ENCODE measurements around the gene MYL7. TPM values are rescaled to one million over a fixed set of nuclear protein-coding genes. Genes with fewer than 3 reads are reported as not detected.
A peak's percentile ranks its signal among the peaks of the same experiment; 100 is the strongest.
"Not testable (repeated sequence)": the region's sequence is repeated elsewhere in the genome, so short reads cannot be mapped to it uniquely, and the experiment has no call there.

The MYL7 gene
- total RNA-seq, 1 donor from 2014 or later = 1.6 TPM

DNA sequence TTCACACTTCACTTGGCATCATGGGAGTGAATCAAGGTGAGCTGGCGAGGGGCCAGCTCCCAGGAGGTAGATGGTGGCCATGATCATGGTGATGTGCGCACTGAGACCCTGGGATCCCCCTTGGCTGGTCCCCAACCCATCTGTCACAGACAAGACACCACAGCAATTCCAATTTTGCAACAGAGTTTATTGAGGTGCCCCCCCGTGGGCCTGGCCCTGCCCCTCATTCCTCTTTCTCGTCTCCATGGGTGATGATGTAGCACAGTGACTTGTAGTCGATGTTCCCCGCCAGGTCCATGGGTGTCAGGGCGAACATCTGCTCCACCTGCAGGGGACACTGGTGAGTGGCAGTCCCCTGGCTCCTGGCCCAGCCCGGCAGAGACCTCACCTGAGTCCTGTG is 2.4 kb downstream of the MYL7 start:
- DNase-seq (ENCODE audit: low spot score in 2 of 2) (no peak), FAIRE-seq (no peak)

DNA sequence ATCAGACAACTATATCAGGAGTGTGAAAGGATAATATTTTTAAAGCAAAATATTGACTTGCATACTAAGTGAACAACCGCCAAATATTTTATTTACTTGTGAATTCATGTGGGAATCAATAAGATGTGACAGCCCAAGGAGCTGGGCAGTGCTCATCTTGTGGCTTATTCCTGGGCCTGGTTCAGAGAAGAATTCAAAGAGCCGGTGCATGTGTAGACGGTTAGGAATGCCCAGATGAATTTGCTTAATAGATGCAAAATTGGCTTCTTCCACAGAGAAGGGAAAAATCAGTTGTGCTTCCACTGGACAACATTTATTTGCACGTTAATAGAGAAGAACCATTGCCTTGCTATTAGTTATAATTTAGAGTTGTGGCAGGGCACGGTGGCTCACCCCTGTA is 4.4 kb downstream of the MYL7 start:
- DNase-seq (ENCODE audit: low spot score in 2 of 2) (no peak), FAIRE-seq (no peak)

DNA sequence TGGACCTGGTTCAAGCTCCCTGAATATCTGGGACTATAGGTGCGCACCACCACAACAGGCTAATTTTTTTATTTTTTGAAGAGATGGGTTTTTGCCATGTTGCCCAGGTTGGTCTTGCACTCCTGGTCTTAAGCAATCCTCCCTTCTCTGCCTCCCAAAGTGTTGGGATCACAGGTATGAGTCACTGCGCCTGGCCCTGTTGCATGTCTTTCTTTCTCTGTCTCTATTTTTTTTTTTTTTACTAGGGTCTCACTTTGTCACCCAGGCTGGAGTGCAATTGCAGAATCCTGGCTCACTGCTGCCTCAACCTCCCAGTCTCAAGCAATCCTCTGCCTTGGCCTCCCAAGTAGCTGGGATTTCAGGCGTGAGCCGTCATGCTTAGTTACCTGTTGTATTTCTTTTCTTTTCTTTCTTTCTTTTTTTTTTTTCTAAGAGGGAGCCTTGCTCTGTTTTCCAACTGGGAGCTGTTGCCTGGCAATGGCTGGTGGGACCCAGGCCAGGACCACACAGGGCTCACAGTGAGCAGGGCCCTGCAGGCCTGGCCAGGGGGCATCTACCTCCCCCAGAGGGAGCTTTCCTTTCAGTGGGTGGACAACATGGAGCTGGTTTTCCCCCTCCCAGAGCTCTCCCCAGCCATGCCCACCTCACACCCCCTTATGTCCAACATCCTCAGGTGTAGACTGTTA is 6.0 kb downstream of the MYL7 start:
- no peak for FAIRE-seq
- DNase-seq (ENCODE audit: low spot score in 2 of 2) = no peak

DNA sequence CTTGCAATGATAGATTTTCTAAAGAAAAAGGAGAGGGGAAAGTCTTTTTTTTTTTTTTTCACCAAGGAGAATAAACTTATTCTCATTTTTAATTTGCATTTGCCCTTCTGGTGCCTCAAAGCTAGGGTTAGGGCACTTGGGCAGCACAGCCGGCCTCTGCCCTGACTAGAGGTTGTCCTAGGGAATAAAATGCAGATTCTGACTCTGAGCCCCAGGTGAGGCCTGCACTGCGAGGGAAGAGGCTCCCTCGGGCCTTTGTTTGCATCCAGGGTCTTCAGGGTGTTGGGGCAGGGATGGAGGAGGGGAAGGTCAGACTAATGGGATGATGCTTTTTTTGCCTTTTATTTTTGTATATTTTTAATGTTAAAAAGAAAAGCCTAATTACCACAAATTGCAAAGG is 7.8 kb downstream of the MYL7 start:
- DNase-seq (ENCODE audit: low spot score in 2 of 2) (no peak), FAIRE-seq (no peak)

DNA sequence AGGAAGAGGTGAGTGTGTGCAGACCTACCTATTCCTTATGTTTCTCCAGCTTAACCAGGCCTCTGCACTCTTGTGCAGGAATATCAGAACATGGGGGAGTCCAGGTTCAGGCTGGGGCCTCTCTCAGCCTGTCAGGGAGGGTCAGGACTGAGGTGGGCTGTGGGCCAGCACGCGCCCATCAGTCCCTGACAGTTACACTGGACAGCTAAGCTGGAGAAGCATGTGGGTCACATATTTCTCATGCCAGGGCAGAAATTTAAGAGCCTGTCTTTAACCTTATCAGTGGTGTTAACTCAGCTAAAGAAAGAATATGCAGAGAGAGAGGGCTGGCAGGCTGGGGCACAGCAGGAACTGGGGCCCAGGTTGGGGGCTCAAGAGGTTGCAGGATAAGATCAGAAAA is 9.1 kb downstream of the MYL7 start:
- no peak for DNase-seq (ENCODE audit: low spot score in 2 of 2)
- FAIRE-seq = no peak

DNA sequence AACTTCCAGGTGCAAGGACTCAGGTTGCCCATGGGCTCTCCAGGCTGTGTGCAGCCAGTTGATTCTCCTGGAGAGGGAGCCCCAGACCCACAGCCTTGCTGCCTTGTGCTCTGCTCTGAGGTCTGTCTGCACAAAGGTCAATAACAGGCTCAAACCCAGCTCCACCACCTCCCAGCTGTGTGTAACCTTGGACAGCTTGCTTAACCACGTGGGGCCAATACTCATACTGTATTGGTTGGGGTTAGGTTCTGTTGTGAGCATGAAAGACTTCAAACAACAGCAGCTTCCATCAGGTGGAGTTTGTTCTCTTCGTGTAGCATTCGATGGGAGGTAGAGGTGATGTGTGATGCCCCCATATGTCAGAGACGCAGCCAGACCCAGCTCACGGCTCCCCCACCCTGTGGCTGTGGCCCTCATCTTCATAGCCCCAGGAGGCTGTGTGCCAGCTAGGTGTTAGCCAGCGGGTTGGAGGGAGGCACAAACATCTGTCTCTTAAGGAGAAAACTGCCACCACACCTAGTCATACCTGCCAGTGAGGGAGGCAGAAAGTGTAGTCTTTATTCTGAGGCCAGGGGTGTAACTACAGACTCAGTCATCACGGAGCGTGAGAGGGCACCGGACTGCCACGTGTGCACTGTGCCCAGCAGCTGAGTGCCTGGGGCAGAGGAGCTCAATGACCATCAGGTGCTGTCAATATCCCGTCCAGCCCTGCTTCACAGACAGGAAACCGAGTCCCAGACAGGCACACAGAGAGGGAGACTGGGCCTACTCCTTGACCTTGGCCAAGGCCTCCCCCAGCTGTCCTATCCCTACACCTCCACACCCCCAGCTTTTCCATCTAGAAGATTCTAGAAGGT is 9.7 kb downstream of the MYL7 start:
- DNase-seq (ENCODE audit: low spot score in 2 of 2) (no peak), FAIRE-seq (no peak)

DNA sequence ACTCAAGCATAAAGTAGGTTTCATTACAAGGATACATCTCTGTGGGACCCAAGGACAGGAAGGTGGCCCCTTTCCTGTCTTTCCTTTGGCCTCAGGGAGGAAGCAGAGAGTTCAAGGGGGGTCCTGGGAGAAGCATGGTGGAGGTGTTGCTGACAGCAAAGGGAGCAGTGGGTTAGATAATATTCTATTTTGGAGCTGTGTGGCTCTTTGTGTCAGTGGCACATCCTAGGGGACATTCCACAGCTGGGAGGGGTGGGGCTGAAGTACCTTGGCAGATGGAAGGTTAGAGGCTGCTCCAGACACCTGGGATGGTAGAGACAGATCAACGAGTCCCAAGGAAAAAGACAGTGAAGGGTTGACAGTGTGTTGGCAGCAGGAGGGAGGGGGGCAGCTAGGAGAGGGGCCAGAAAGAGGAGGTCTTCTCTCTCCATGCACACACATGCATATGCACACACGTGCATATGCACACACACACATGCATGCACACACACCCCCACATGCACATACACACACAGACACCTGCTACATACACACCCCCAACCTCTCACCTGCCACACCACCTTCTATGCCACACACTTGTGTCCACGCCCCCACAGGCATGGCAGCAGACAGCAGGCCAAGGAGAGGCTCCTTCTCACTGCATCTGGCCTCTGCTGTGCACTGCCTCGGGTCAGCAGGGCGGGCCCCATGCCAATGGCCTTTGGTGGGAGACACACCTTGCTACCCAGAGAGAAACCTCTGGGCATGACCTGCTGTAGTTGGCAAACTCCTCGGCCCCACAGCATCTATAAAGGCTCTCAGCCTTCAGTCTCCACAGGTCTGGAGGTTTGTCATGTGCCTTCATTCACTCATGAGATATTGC is 12.2 kb downstream of the MYL7 start:
- FAIRE-seq (no peak), DNase-seq (ENCODE audit: low spot score in 2 of 2) (no peak)

DNA sequence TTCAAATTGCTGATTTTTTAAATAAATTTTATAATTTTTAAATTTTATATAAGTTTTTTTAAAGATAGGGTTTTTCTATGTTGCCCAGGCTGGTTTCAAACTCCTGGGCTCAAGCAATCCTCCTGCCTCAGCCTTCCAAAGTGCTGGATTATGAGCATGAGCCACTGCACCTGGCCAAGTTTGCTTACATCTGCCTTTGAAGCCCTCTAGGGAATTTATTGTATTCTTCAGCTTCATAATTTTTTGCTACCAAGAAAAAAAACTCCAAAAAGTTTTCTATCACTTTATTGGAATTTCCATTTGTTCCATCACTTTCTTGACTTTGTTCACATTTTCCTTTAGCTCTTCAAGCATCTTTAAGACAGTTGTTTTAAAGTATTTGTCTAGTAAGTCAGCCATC is 14.0 kb downstream of the MYL7 start:
- DNase-seq (ENCODE audit: low spot score in 2 of 2) (no peak), FAIRE-seq (no peak)

DNA sequence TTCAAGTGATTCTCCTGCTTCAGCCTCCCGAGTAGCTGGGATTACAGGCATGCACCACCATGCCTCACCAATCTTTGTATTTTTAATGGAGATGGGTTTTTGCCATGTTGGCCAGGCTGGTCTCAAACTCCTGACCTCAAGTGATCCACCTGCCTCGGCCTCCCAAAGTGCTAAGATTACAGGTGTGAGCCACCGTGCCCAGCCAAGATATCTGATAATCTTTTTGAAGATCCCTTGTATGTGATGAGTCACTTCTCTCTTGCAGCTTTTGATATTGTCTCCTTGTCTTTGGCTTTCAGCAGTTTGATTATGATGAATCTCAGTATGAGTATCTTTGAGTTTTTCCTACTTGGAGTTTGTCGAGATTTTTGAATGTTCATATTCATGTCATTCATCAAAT is 14.6 kb downstream of the MYL7 start:
- DNase-seq (ENCODE audit: low spot score in 2 of 2); FAIRE-seq: not testable (repeated sequence)

DNA sequence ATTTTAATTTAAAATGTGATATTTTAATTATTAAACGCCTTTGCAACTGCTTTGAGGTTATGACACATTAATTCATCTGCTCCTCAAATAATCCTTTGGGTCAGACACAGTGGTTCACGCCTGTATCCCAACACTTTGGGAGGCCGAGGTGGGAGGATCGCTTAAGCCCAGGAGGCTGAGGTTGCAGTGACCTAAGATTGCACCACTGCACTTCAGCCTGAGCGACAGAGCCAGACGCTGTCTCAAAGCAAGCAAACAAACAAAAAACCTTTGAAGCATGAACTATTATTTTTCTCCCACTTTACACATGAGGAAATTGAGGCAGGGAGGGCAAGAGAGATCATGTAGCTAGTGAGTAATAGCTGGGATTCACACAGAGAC is 16.3 kb downstream of the MYL7 start:
- FAIRE-seq = no peak
- DNase-seq (ENCODE audit: low spot score in 2 of 2) = no peak

DNA sequence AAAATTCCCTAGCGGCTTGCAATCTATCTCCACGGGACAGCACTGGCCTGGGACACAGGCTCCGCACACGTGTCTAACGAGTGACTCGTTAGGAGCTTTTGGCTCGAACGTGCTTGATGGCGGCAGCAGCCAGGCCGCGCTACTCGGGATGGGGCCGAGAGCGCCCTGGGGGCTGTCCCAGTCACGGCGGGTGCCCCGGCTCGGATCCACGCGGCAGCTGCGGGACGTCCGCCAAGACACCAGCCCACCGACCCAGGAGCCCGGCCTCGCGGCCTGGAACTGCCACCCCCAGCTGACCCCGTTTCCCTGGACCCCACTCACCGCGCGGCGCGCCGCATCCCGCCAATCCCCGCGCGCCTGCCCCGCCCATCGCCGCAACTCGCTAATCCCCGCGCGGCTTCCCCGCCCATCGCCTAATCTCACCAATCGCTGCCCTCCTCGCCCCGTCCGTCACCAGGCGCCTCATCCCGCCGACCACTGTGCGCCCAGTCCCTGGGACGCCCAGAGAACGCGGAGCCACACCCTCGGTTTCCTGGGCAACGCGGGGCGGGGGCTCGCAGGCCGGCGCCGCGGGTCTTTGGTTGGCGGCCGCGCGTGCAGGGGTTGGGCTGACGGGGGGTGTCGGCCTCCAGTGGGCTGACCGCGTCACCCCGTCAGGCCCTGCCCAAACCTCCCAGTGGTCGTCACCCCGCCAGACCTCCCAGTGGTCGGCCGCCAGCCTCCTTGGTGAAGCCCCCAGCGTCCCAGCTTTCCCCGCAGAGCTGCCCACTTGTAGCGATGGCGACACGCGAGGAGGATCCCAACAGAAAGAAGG is 17.7 kb downstream of the MYL7 start, which contains the start of gene POLD2:
TSS of gene POLD2 (minus strand) at position 359 of the 814 bp plus-strand sequence. CDS start 1,495 bp downstream, outside the sequence.
- FAIRE-seq = no peak

DNA sequence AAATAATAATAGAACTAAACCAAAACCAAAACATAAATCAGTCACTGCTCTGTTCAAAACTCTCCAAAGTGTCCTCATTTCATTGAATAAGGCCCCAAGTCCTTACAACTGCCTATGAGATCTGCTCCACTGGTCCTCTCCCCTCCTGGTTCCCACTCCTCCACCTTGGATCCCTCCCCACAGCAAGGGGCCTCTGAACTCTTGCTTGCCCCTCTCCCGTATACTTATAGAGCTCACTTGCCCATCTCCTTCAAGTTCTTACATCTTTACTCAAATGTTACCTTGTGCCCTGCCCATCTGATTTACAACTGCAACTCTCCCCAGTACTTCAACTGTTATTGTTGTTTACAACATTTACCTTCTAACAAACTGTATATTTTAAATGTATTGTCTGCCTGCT is 18.6 kb downstream of the MYL7 start:
- FAIRE-seq (no peak), DNase-seq (ENCODE audit: low spot score in 2 of 2) (no peak)

More for the DNA sequence above, 17.7 kb downstream of the MYL7 start, which contains the start of gene POLD2:
- DNase-seq (ENCODE audit: low spot score in 2 of 2) = peak; percentile 100

DNA sequence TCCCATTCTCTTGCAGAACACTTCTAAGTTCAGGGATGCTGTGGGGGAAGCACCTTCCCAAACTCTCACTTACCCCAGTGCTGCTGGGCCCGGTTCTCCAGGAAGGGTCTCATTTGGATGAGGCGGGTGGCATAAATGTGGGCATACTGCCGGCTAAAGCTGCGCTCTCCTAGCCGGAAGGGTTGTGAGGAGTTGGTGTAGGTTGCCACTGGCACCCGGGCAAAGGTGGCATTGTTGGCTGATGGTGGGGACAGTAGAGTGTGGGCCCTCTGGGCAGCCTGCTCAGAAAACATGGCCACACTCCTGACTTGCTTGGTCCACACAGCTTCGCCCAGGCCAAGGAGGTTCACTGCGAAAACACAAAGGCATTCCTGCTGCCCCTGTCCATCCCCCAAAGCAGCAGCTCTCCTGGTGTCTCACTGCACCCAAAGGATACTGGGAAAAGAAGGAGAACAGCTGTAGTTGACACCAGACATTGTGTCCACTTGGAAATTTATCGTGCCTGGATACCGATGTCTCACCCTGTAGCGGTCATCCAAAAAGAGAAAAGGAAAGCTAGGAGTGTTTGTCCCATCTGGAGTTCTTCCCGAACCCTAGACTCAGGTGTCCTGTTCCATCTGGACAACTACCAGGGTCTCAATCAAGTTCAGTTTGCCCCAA is 19.2 kb downstream of the MYL7 start:
- DNase-seq (ENCODE audit: low spot score in 2 of 2) = no peak
- FAIRE-seq = no peak

DNA sequence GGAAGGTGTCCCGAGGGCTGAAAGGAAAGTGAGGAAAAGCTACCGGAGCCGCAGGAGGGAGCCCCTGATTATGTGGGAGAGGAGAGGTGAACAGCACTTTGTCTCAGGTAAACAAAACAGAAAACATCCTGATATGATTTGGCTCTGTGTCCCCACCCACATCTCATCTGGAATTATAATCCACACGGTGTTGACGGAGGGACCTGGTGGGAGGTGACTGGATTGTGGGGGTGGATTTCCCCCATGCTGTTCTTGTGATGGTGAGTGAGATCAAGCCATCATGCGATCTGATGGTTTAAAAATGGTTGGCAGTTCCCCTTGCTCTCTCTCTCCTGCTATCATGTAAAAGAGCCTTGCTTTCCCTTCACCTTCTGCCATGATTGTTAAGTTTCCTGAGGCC is 20.7 kb downstream of the MYL7 start:
- DNase-seq (ENCODE audit: low spot score in 2 of 2) (no peak), FAIRE-seq (no peak)

DNA sequence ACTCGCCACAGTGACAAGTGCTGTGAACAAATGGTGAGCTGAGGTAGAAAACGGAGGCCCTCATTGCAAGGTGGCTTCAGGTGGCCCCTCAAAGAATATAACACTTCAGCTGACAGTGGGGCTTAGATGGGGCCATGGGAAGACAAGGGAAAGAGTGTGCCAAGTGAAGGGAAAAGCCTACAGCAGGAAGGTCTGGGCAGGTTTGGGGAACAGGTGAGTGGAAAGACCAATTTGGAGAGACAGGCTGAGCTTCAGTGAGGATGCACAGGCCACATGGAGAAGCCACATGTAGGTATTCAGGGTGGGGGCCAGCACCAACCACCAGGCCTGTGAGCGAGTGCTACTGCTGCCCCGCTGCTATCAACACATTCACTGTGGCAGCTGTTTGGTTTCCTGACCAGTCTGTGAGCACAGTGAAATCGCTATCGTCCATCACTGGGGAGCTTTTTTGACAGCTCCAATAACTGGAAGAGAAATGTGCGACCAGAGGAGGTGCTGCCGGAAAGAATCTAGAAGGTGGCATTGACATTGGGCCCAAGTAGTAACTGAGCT is 21.2 kb downstream of the MYL7 start:
- DNase-seq (ENCODE audit: low spot score in 2 of 2) = no peak
- FAIRE-seq = no peak

DNA sequence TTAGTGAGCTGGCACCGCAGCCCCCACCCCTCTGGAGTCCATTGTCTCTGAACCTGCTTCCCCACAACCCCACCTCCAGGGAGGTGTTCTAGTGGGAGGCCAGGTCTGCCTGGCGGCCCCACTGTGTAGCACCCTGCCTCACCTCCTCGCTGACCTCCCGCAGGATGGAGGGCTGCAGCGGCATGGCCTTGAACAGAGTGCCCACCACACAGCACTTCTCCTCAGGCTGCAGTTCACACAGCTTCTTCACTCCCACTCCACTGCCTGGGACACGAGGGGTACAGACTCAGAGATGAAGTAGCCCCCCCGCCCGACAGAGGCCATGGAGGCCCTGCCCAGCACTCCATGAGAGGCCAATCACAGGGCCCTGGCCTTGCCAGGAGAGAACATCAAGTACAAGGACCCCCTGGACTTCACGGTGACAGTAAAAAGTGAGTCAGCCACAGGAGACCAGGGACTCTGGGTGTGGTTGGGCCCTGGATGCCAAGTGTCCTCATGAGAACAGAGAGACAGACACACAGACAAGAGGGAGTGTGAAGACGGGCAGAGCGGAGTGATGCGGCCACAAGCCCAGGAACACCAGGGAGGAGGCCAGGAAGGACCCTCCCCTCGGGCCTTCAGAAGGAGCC is 23.2 kb downstream of the MYL7 start:
- DNase-seq (ENCODE audit: low spot score in 2 of 2) = no peak
- FAIRE-seq = no peak

DNA sequence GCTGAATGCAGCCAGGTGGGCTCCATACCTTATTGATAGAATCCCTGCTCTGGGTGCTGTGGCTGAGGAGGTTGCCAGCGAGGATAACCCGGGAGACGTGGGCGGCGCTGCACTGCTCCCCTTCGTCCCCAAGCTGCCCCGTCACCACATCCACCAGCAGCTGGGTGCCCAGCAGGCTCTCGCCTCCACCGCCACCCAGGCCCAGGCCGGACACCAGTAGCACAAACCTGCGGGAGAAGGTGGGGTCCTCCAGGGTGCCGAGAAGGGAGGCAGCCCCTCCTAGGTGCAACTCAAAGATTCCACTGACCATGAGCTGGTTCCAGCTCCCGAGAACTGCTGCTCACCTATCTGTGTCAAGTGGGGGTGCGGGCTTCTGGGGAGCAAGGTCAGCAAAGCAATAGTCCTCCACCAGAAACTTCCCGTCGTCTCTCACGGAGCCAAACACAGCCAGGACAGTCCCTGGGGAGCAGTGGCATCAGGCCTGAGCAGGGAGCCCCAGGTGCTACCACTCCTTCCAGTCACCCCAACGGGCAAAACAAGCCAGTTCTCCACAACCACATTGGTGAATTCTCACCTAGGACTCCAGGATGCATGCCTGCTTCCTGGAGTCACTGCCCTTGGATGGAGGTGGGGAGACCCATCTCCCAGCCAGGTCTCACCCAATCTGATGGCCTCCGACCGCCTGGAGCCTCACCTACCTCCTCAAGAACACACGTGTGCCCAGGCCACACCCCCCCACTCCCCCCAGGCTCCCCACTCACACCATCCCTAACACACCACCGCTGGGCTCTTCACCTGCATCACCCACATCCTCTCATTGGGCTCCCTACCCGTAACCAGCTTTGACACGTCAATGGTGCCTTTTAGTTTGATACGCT is 24.1 kb downstream of the MYL7 start:
- no peak for DNase-seq (ENCODE audit: low spot score in 2 of 2)
- no peak for FAIRE-seq
